NB4 (cell line): Measurements from ENCODE around the gene HSCB.

ENCODE experiments used
- CTCF ChIP-seq: IDR thresholded peaks from one replicate; pipeline ENCODE4 v1.5.1; 2012; ENCODE audit warnings: low read depth, low read length
- MAX ChIP-seq: IDR thresholded peaks from 2 replicates; pipeline ENCODE4 v1.6.1; 2011; ENCODE audit warnings: low read depth, low read length
- POLR2A ChIP-seq: IDR thresholded peaks from 2 replicates; pipeline ENCODE4 v1.6.1; 2011; ENCODE audit warnings: mild to moderate bottlenecking; ENCODE audit not compliant: insufficient read length; ENCODE audit errors: extremely low read depth

- no peak for TF ChIP-seq CTCF
- TF ChIP-seq MAX: no peak
- TF ChIP-seq POLR2A: no peak
Measured at GRCh38 chr22:28802595-28803123, 60.8 kb downstream of the HSCB start.
